Small intestine (tissue), 7 donors: ENCODE data around the gene EAF2. TPM values are rescaled to one million over a fixed set of nuclear protein-coding genes. Genes with fewer than 3 reads are reported as not detected.
"Not testable (repeated sequence)": the region's sequence is repeated elsewhere in the genome, so short reads cannot be mapped to it uniquely, and the experiment has no call there.

ENCODE experiments used
- DNase-seq, 2 donors: peaks; one replicate each; pipeline versions ENCODE4 v3.0.0 to v3.0.0-alpha.2; 2013
- FAIRE-seq: peaks from 2 replicates; lab custom pipeline; 2012; peaks lifted over from hg19 to GRCh38; lab: Jason Lieb, UNC
- H3K27ac ChIP-seq, 3 donors: one replicate each; pipeline ENCODE4 v1.5.1; 2013; ENCODE audit warnings: low read length in 2 of 3, mild to moderate bottlenecking in 2 of 3, control low read depth in 1 of 3, inconsistent platforms in 1 of 3, low read depth in 1 of 3, moderate library complexity in 1 of 3
- H3K27me3 ChIP-seq, 3 donors: one replicate each; pipeline ENCODE4 v1.6.1; 2013; ENCODE audit warnings: low read length in 3 of 3, inconsistent platforms in 1 of 3; ENCODE audit not compliant: control insufficient read depth in 3 of 3, insufficient read depth in 3 of 3
- H3K36me3 ChIP-seq, 3 donors: one replicate each; pipeline ENCODE4 v1.6.1; 2013; ENCODE audit warnings: low read length in 3 of 3, inconsistent platforms in 1 of 3, low read depth in 1 of 3, mild to moderate bottlenecking in 1 of 3, moderate library complexity in 1 of 3; ENCODE audit not compliant: control insufficient read depth in 3 of 3, insufficient read depth in 2 of 3
- H3K4me1 ChIP-seq, 3 donors: one replicate each; pipeline ENCODE4 v1.6.1; 2013; ENCODE audit warnings: low read length in 2 of 3, inconsistent platforms in 1 of 3, low read depth in 1 of 3, mild to moderate bottlenecking in 1 of 3, moderate library complexity in 1 of 3; ENCODE audit not compliant: control insufficient read depth in 3 of 3, insufficient read depth in 2 of 3
- H3K4me3 ChIP-seq, 3 donors: one replicate each; pipeline ENCODE4 v1.5.1; 2013; ENCODE audit warnings: low read length in 3 of 3, control low read depth in 1 of 3, inconsistent platforms in 1 of 3, low read depth in 1 of 3, mild to moderate bottlenecking in 1 of 3, moderate library complexity in 1 of 3
- H3K9me3 ChIP-seq, 2 donors: one replicate each; pipeline ENCODE4 v1.6.1; 2013; ENCODE audit warnings: low read depth in 1 of 2, low read length in 1 of 2; ENCODE audit not compliant: control insufficient read depth in 2 of 2, insufficient read depth in 1 of 2
- WGBS, 3 donors: extraction: QIAGEN DNeasy Blood & Tissue Kit; methylation state at CpG; one replicate each; pipeline ENCODE4 v1.1.7; 2013; 5-methylcytosine and 5-hydroxymethylcytosine counted together
- polyA plus RNA-seq, 4 donors: library from polyadenylated mRNA; stranded (reverse) in 3 of 4; unstranded in 1 of 4; fragments of 200-250 nt in 3 of 4; fragments of 120-200 nt in 1 of 4; gene quantifications; one replicate each; pipeline versions ENCODE4 v1.2.1 to v1.2.3, GENCODE V29; 2013
- donor health status: healthy with polysubstance abuse.
- donor health status: control.
- donor health status: control.
- donor health status: Bipolar disorder and iron deficiency.
- donor health status: healthy.

Gene EAF2
- polyA plus RNA-seq, 4 donors, result 4.9 to 18.1 (median 6.9) TPM

- H3K27ac ChIP-seq, result no peak overlapping the region
- FAIRE-seq, result no peak
- WGBS, 3 donors, result 40 to 56% (median 50%) methylated on average over 4 of the region's 4 CpGs
- H3K9me3 ChIP-seq, result no peaks in the 10 kb centered on the region
- peaks cover 0 to 3% (median 0%) of the 10 kb centered on the region in 3 donors for H3K4me1 ChIP-seq
- no peaks in the 10 kb centered on the region for H3K27me3 ChIP-seq
- H3K36me3 ChIP-seq, result no peaks in the 10 kb centered on the region
- no peak for DNase-seq
- H3K4me3 ChIP-seq, result no peak overlapping the region
These were observed 1.1 kb downstream of the EAF2 start for GRCh38 chr3:121836064-121836463.

- H3K27me3 ChIP-seq, result no peaks in the 10 kb centered on the region
- H3K4me3 ChIP-seq, result no peak overlapping the region
- H3K4me1 ChIP-seq, result peaks cover 0 to 3% (median 0%) of the 10 kb centered on the region in 3 donors
- no peak for FAIRE-seq
- no peaks in the 10 kb centered on the region for H3K36me3 ChIP-seq
- H3K9me3 ChIP-seq, result no peaks in the 10 kb centered on the region
- WGBS, 3 donors, result 64 to 71% (median 68%) methylated on average over 3 of the region's 3 CpGs
- no peak for DNase-seq
- H3K27ac ChIP-seq, result no peak overlapping the region
These were observed 1.5 kb downstream of the EAF2 start for GRCh38 chr3:121836481-121836880.

- H3K4me1 ChIP-seq, result no peaks in the 10 kb centered on the region
- 98 to 99% (median 99%) methylated on average over 19 to 23 of the region's 23 CpGs for WGBS, 3 donors
- H3K36me3 ChIP-seq, result no peaks in the 10 kb centered on the region
- H3K9me3 ChIP-seq, result no peaks in the 10 kb centered on the region
- no peak for DNase-seq
- H3K27me3 ChIP-seq, result no peaks in the 10 kb centered on the region
- no peak for FAIRE-seq
- H3K27ac ChIP-seq, result no peak overlapping the region
- no peak overlapping the region for H3K4me3 ChIP-seq
These were observed 5.0 kb downstream of the EAF2 start for GRCh38 chr3:121839962-121840361.

GRCh38 chr3:121844892-121845291 is 9.9 kb downstream of the EAF2 start:
- WGBS, 3 donors, result 96 to 98% (median 96%) methylated on average over 7 of the region's 7 CpGs
- DNase-seq, result no peak
- no peak overlapping the region for H3K27ac ChIP-seq
- FAIRE-seq, result no peak
- no peaks in the 10 kb centered on the region for H3K4me1 ChIP-seq
- no peaks in the 10 kb centered on the region for H3K27me3 ChIP-seq
- H3K36me3 ChIP-seq, result no peaks in the 10 kb centered on the region
- no peak overlapping the region for H3K4me3 ChIP-seq
- no peaks in the 10 kb centered on the region for H3K9me3 ChIP-seq

GRCh38 chr3:121852256-121852655 is 17.2 kb downstream of the EAF2 start:
- DNase-seq, result no peak
- H3K9me3 ChIP-seq, result no peaks in the 10 kb centered on the region
- no peaks in the 10 kb centered on the region for H3K36me3 ChIP-seq
- no peak overlapping the region for H3K4me3 ChIP-seq
- no peak overlapping the region for H3K27ac ChIP-seq
- FAIRE-seq, result no peak
- H3K4me1 ChIP-seq, result no peaks in the 10 kb centered on the region
- 66 to 85% (median 74%) methylated on average over 2 of the region's 2 CpGs for WGBS, 3 donors
- no peaks in the 10 kb centered on the region for H3K27me3 ChIP-seq

GRCh38 chr3:121855555-121855954 is 20.5 kb downstream of the EAF2 start:
- DNase-seq (peak in 1 of 2 donors; percentile 16), FAIRE-seq (no peak)
- Histone ChIP-seq H3K9me3 (no peaks in the 10 kb centered on the region), H3K36me3 (no peaks in the 10 kb centered on the region), H3K27ac (no peak overlapping the region), H3K27me3 (no peaks in the 10 kb centered on the region), H3K4me3 (no peak overlapping the region), H3K4me1 (no peaks in the 10 kb centered on the region)
- 34 to 55% (median 41%) methylated on average over 5 of the region's 5 CpGs for WGBS, 3 donors

- not testable (repeated sequence) for H3K27me3 ChIP-seq, H3K4me1 ChIP-seq, H3K27ac ChIP-seq, DNase-seq, H3K9me3 ChIP-seq, H3K4me3 ChIP-seq, H3K36me3 ChIP-seq, FAIRE-seq
- WGBS, 3 donors, result 93 to 100% (median 96%) methylated on average over 3 to 4 of the region's 5 CpGs
These were observed 22.8 kb downstream of the EAF2 start for GRCh38 chr3:121857778-121858177.

- FAIRE-seq, H3K4me3 ChIP-seq, DNase-seq, H3K27me3 ChIP-seq, H3K36me3 ChIP-seq, H3K27ac ChIP-seq, H3K4me1 ChIP-seq: not testable (repeated sequence)
- WGBS, 3 donors, result 92 to 96% (median 96%) methylated on average over 9 of the region's 9 CpGs
- H3K9me3 ChIP-seq, result peaks cover 0 to 12% of the 10 kb centered on the region in 2 donors
These were observed 28.2 kb downstream of the EAF2 start for GRCh38 chr3:121863247-121863646.

- DNase-seq, result no peak
- H3K4me1 ChIP-seq, result no peaks in the 10 kb centered on the region
- H3K9me3 ChIP-seq, result peaks cover 0 to 12% of the 10 kb centered on the region in 2 donors
- no peak overlapping the region for H3K4me3 ChIP-seq
- H3K27me3 ChIP-seq, result no peaks in the 10 kb centered on the region
- H3K27ac ChIP-seq, result no peak overlapping the region
- peaks cover 0 to 8% (median 0%) of the 10 kb centered on the region in 3 donors for H3K36me3 ChIP-seq
- FAIRE-seq, result no peak
These were observed 28.8 kb downstream of the EAF2 start for GRCh38 chr3:121863801-121864200.
